ENCODE results near the gene GEMIN7. TPM values are rescaled to one million over a fixed set of nuclear protein-coding genes. Genes with fewer than 3 reads are reported as not detected.

GEMIN7 gene
- total RNA-seq, 1 donor from 2014 or later, result 39.4 TPM

GRCh38 chr19:45071545-45071938 lies 7.5 kb upstream of the GEMIN7 start:
- Mint-ChIP-seq H3K4me1 (ENCODE audit: low read depth) (peaks cover 3% of the 10 kb centered on the region), H3K4me3 (ENCODE audit: low read depth) (no peak overlapping the region), H3K27me3 (peaks cover 10% of the 10 kb centered on the region), H3K36me3 (ENCODE audit: insufficient read depth) (peaks cover 7% of the 10 kb centered on the region), H3K27ac (no peak overlapping the region), H3K9me3 (ENCODE audit: low read depth) (no peaks in the 10 kb centered on the region)
- no peak for TF ChIP-seq CTCF (IDR thresholded peaks at IDR 0.05; ENCODE audit: unreplicated experiment)
- no peak for DNase-seq (ENCODE audit: low spot score, unreplicated experiment)

GRCh38 chr19:45071969-45072790 lies 6.9 kb upstream of the GEMIN7 start:
- Mint-ChIP-seq H3K4me1 (ENCODE audit: low read depth) (peaks cover 7% of the 10 kb centered on the region), H3K4me3 (ENCODE audit: low read depth) (no peak overlapping the region), H3K36me3 (ENCODE audit: insufficient read depth) (peaks cover 7% of the 10 kb centered on the region), H3K9me3 (ENCODE audit: low read depth) (no peaks in the 10 kb centered on the region), H3K27me3 (peaks cover 16% of the 10 kb centered on the region), H3K27ac (no peak overlapping the region)
- DNase-seq (ENCODE audit: low spot score, unreplicated experiment), result no peak
- TF ChIP-seq CTCF (IDR thresholded peaks at IDR 0.05; ENCODE audit: unreplicated experiment), result no peak

GRCh38 chr19:45074744-45075300 lies 4.2 kb upstream of the GEMIN7 start:
- Mint-ChIP-seq H3K36me3 (ENCODE audit: insufficient read depth) (peaks cover 2% of the 10 kb centered on the region), H3K4me1 (ENCODE audit: low read depth) (peaks cover 11% of the 10 kb centered on the region), H3K9me3 (ENCODE audit: low read depth) (no peaks in the 10 kb centered on the region), H3K27me3 (peaks cover 22% of the 10 kb centered on the region), H3K4me3 (ENCODE audit: low read depth) (peak overlapping the region; percentile 29), H3K27ac (no peak overlapping the region)
- no peak for DNase-seq (ENCODE audit: low spot score, unreplicated experiment)
- TF ChIP-seq CTCF (IDR thresholded peaks at IDR 0.05; ENCODE audit: unreplicated experiment), result no peak

- no peak for DNase-seq (ENCODE audit: low spot score, unreplicated experiment)
- H3K27me3 Mint-ChIP-seq, result peaks cover 22% of the 10 kb centered on the region
- TF ChIP-seq CTCF (IDR thresholded peaks at IDR 0.05; ENCODE audit: unreplicated experiment), result no peak
- H3K36me3 Mint-ChIP-seq (ENCODE audit: insufficient read depth), result peaks cover 2% of the 10 kb centered on the region
- peak overlapping the region; percentile 56 for H3K4me3 Mint-ChIP-seq (ENCODE audit: low read depth)
- peaks cover 18% of the 10 kb centered on the region for H3K4me1 Mint-ChIP-seq (ENCODE audit: low read depth)
- no peaks in the 10 kb centered on the region for H3K9me3 Mint-ChIP-seq (ENCODE audit: low read depth)
- no peak overlapping the region for H3K27ac Mint-ChIP-seq
Observed at GRCh38 chr19:45075301-45076028, 3.6 kb upstream of the GEMIN7 start.
